Ovary (tissue), 9 donors: ENCODE results near the gene SUGP1. TPM values are rescaled to one million over a fixed set of nuclear protein-coding genes. Genes with fewer than 3 reads are reported as not detected.
"Not testable (repeated sequence)": the region's sequence is repeated elsewhere in the genome, so short reads cannot be mapped to it uniquely, and the experiment has no call there.

Experiments
- DNase-seq, 5 donors: peaks; one replicate each; pipeline ENCODE4 v3.0.0-alpha.2; 2019 to 2020
- H3K27ac ChIP-seq, 2 donors: fragments of 200-600 bp; one replicate each; pipeline versions ENCODE4 v1.5.1 to v1.8.0; 2019 to 2022
- H3K27me3 ChIP-seq: fragments of 200-600 bp; one replicate; pipeline ENCODE4 v1.8.0; 2022
- H3K36me3 ChIP-seq: fragments of 200-600 bp; sonication (generic); one replicate; pipeline ENCODE4 v1.5.1; 2019
- H3K4me1 ChIP-seq: one replicate; pipeline ENCODE4 v1.8.1; 2013; ENCODE audit warnings: mild to moderate bottlenecking, moderate library complexity; ENCODE audit not compliant: insufficient read depth
- H3K4me3 ChIP-seq: fragments of 200-600 bp; sonication (generic); one replicate; pipeline ENCODE4 v1.5.1; 2017
- H3K9me3 ChIP-seq, 2 donors: fragments of 200-600 bp in 1 of 2; sonication (generic) in 1 of 2; one replicate each; pipeline versions ENCODE4 v1.5.1 to v1.8.1; 2013 to 2019; ENCODE audit warnings: mild to moderate bottlenecking in 1 of 2, moderate library complexity in 1 of 2
- EP300 ChIP-seq: sonication (generic); formaldehyde crosslinking; IDR thresholded peaks from one replicate; pipeline ENCODE4 v1.6.1; 2017; ENCODE audit warnings: antibody characterized with exemption
- POLR2A ChIP-seq: fragments of 450-650 bp; IDR thresholded peaks from one replicate; pipeline ENCODE4 v1.6.1; 2017; ENCODE audit warnings: antibody characterized with exemption, mild to moderate bottlenecking, moderate library complexity
- WGBS, 3 donors: extraction: QIAGEN DNeasy Blood & Tissue Kit in 1 of 3; methylation state at CpG; one replicate each; pipeline versions ENCODE4 v1.1.5 to v1.1.7; 2013 to 2017; 5-methylcytosine and 5-hydroxymethylcytosine counted together
- intact Hi-C, 4 donors: fragments of 100-400 bp; cut with DNase I; formaldehyde crosslinking; loops; one replicate each; pipeline versions ENCODE4 v1.11.0 to v1.15.1; 2022 to 2023
- polyA plus RNA-seq, 2 donors: library from polyadenylated mRNA; stranded (reverse); fragments of 200-250 nt in 1 of 2; fragments of 350-450 nt in 1 of 2; fragmentation: Illumina TruSeq in 1 of 2; extraction: RNeasy Lipid Tissue Mini Kit (QIAGEN cat#74804) in 1 of 2; gene quantifications; one replicate each; pipeline ENCODE4 v1.2.3, GENCODE V29; 2013 to 2014
- total RNA-seq, 7 donors: library from RNA; depleted of rRNA in 2 of 7; stranded (reverse); fragments of >200 nt in 2 of 7; fragmentation: NEBNext Ultra II Directional in 3 of 7; extraction: Animal tissue kit (Norgen Biotek cat#: 25700) in 3 of 7; gene quantifications; one replicate each; pipeline versions ENCODE4 v1.1.0 to v1.2.4, GENCODE V29; 2016 to 2023
- TF ChIP-seq, protein P1 (sequence below), 3 donors: fragments of 450-650 bp in 2 of 3; fragments of 200-600 bp in 1 of 3; IDR thresholded peaks; one replicate each; pipeline versions ENCODE4 v1.5.1 to v1.8.0; 2016 to 2022; ENCODE audit warnings: antibody characterized with exemption in 3 of 3, mild to moderate bottlenecking in 1 of 3
- donor health status: DM: no; HTN: no; CAD: no; lungs with moderate emphysema.
- donor health status: DM: no; HTN: no; CAD: no.
- donor health status: Bipolar disorder and iron deficiency.
- donor health status: DM: yes; HTN: yes; CAD: no.
- donor health status: DM: no; HTN: no; CAD: no.
- donor health status: DM: yes; HTN: yes; CAD: no.

SUGP1 gene
- total and polyA plus RNA-seq, 9 donors = 14.7 to 42.9 (median 36.6) TPM

DNA sequence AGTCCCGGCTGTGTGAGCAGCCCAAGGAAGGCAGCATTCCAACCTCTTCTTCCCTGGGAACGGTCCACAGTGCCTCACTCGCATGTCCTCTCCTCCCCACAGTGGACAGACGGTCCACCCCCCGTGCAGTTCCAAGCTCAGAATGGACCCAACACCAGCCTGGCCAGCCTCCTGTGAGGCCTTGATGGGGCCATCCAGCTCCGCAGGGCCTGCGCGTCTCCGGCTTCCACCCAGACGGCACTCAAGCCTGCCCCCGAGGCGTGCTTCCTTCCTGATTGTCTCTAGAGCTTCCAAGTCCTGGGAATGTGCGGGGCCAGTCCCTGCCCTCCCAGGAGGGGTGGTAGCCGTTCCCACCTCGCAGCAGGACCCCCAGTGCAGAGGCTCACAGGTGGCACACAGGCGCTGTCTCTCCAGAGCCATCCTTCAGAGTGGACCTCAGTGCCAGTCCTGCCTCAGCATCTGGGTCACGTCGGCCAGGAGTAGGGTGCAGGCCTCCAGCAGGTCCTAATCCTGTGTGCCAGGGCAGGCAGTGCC, 35.4 kb upstream of the SUGP1 start:
- H3K36me3 ChIP-seq = no peaks in the 10 kb centered on the region
- intact Hi-C loops = loop anchor here in 1 of 4 donors (10.0 kb wide), 1 partner anchor 211 kb away; no protein-coding TSS in a partner anchor
- no peak overlapping the region for H3K4me3 ChIP-seq
- H3K27me3 ChIP-seq = no peaks in the 10 kb centered on the region
- no peak for DNase-seq
- 80 to 88% (median 86%) methylated on average over 13 to 18 of the region's 18 CpGs for WGBS, 3 donors
- H3K27ac ChIP-seq = no peak overlapping the region
- TF ChIP-seq EP300 (no peak), POLR2A (no peak)
- TF ChIP-seq, protein P1, sequence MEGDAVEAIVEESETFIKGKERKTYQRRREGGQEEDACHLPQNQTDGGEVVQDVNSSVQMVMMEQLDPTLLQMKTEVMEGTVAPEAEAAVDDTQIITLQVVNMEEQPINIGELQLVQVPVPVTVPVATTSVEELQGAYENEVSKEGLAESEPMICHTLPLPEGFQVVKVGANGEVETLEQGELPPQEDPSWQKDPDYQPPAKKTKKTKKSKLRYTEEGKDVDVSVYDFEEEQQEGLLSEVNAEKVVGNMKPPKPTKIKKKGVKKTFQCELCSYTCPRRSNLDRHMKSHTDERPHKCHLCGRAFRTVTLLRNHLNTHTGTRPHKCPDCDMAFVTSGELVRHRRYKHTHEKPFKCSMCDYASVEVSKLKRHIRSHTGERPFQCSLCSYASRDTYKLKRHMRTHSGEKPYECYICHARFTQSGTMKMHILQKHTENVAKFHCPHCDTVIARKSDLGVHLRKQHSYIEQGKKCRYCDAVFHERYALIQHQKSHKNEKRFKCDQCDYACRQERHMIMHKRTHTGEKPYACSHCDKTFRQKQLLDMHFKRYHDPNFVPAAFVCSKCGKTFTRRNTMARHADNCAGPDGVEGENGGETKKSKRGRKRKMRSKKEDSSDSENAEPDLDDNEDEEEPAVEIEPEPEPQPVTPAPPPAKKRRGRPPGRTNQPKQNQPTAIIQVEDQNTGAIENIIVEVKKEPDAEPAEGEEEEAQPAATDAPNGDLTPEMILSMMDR (IDR thresholded peaks at IDR 0.05) = no peak
- no peaks in the 10 kb centered on the region for H3K9me3 ChIP-seq
- H3K4me1 ChIP-seq = no peaks in the 10 kb centered on the region

GRCh38 chr19:19354932-19355331, 34.6 kb upstream of the SUGP1 start:
- no peak overlapping the region for H3K4me3 ChIP-seq
- intact Hi-C loops = loop anchor here in 1 of 4 donors (10.0 kb wide), 1 partner anchor 210 kb away; no protein-coding TSS in a partner anchor
- WGBS, 3 donors = 85 to 91% (median 89%) methylated on average over 5 to 11 of the region's 11 CpGs

GRCh38 chr19:19354007-19354406, 33.7 kb upstream of the SUGP1 start:
- Histone ChIP-seq H3K4me1 (no peaks in the 10 kb centered on the region), H3K27me3 (no peaks in the 10 kb centered on the region), H3K4me3 (no peak overlapping the region), H3K9me3 (no peaks in the 10 kb centered on the region), H3K36me3 (no peaks in the 10 kb centered on the region), H3K27ac (no peak overlapping the region)
- DNase-seq = no peak
- TF ChIP-seq EP300 (no peak), POLR2A (no peak)
- TF ChIP-seq, protein P1 (IDR thresholded peaks at IDR 0.05) = no peak
- WGBS, 3 donors = 88 to 93% (median 92%) methylated on average over 5 of the region's 5 CpGs
- intact Hi-C loops = loop anchor here in 1 of 4 donors (10.0 kb wide), 1 partner anchor 209 kb away; no protein-coding TSS in a partner anchor

More at GRCh38 chr19:19354932-19355331, 34.6 kb upstream of the SUGP1 start:
- Histone ChIP-seq H3K4me1 (no peaks in the 10 kb centered on the region), H3K36me3 (no peaks in the 10 kb centered on the region), H3K27ac (no peak overlapping the region), H3K27me3 (no peaks in the 10 kb centered on the region), H3K9me3 (no peaks in the 10 kb centered on the region)
- no peak for TF ChIP-seq EP300
- TF ChIP-seq POLR2A = no peak
- TF ChIP-seq, protein P1 (IDR thresholded peaks at IDR 0.05) = no peak
- no peak for DNase-seq

DNA sequence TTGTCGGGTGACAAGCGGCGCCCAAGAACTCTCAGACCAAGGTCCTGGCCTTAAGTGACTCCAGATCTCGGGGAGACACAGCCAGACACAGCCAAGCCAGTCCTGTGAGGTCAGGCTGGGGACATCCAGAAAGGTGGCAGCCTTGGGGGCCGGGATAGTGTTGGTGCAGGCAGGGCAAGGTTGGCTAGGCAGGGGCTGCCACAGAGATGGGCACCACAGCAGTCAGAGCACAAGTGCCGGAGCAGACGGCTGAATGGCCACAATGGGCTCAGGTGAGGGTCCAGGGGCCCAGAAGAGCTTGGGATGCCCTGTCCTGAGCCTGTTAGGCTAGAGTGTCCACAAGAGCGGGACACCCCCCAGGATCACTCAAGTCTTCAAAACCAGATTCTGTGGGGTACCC, 32.5 kb upstream of the SUGP1 start:
- no peaks in the 10 kb centered on the region for H3K27me3 ChIP-seq
- no peaks in the 10 kb centered on the region for H3K4me1 ChIP-seq
- WGBS, 3 donors = 92 to 97% (median 94%) methylated on average over 8 of the region's 8 CpGs
- no peaks in the 10 kb centered on the region for H3K9me3 ChIP-seq
- H3K36me3 ChIP-seq = no peaks in the 10 kb centered on the region
- no peak overlapping the region for H3K27ac ChIP-seq
- TF ChIP-seq POLR2A (no peak), EP300 (no peak)
- TF ChIP-seq, protein P1 (IDR thresholded peaks at IDR 0.05) = no peak
- no peak for DNase-seq
- intact Hi-C loops = loop anchor here in 1 of 4 donors (10.0 kb wide), 1 partner anchor 208 kb away; no protein-coding TSS in a partner anchor
- no peak overlapping the region for H3K4me3 ChIP-seq

DNA sequence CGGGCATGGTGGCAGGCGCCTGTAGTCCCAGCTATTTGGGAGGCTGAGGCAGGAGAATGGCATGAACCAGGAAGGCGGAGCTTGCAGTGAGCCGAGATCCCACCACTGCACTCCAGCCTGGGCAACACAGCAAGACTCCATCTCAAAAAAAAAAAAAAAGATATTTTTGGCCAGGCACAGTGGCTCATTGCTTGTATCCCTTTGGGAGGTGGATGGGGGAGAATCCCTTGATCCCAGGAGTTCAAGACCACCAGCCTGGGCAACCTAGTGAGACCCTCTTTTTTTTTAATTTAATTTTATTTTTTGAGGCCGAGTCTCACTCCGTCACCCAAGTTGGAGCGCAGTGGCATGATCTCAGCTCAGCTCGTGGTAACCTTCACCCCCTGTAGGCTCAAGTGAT, 30.4 kb upstream of the SUGP1 start:
- H3K4me3 ChIP-seq, H3K9me3 ChIP-seq, H3K4me1 ChIP-seq, H3K36me3 ChIP-seq, DNase-seq, H3K27me3 ChIP-seq, H3K27ac ChIP-seq: not testable (repeated sequence)
- intact Hi-C loops = loop anchor here in 1 of 4 donors (10.0 kb wide), 1 partner anchor 206 kb away; no protein-coding TSS in a partner anchor
- WGBS, 3 donors = 89 to 98% (median 95%) methylated on average over 8 of the region's 8 CpGs
